ENCODE results near the gene GRIK3. TPM values are rescaled to one million over a fixed set of nuclear protein-coding genes. Genes with fewer than 3 reads are reported as not detected.

The GRIK3 gene
- total and polyA plus RNA-seq, 5 experiments from 2014 or later = not detected

- Mint-ChIP-seq H3K9me3 (peaks cover 0 to 18% (median 5%) of the 10 kb centered on the region in 9 donors), H3K27me3 (peaks cover 16 to 72% (median 36%) of the 10 kb centered on the region in 5 donors), H3K36me3 (peaks cover 0 to 6% (median 2%) of the 10 kb centered on the region in 3 donors), H3K4me3 (no peak overlapping the region), H3K27ac (no peak overlapping the region), H3K4me1 (peaks cover 0 to 1% (median 0%) of the 10 kb centered on the region in 4 donors)
- DNase-seq = no peak
- POLR2A ChIA-PET = no interaction called here
- no peak for ATAC-seq
These were observed 12.8 kb downstream of the GRIK3 start for GRCh38 chr1:37021502-37021901.

GRCh38 chr1:37020653-37021277 is 13.6 kb downstream of the GRIK3 start:
- Mint-ChIP-seq H3K4me3 (no peak overlapping the region), H3K9me3 (peaks cover 0 to 18% (median 5%) of the 10 kb centered on the region in 9 donors), H3K27me3 (peaks cover 16 to 68% (median 36%) of the 10 kb centered on the region in 5 donors), H3K4me1 (peaks cover 0 to 1% (median 0%) of the 10 kb centered on the region in 4 donors), H3K36me3 (peaks cover 0 to 6% (median 2%) of the 10 kb centered on the region in 3 donors), H3K27ac (peak overlapping the region in 1 of 10 donors; percentile 26)
- no peak for ATAC-seq
- POLR2A ChIA-PET = no interaction called here
- no peak for DNase-seq

- DNase-seq (no peak), ATAC-seq (no peak)
- Mint-ChIP-seq H3K4me3 (no peak overlapping the region), H3K27me3 (peaks cover 18 to 81% (median 41%) of the 10 kb centered on the region in 5 donors), H3K9me3 (peaks cover 0 to 18% (median 5%) of the 10 kb centered on the region in 9 donors), H3K27ac (no peak overlapping the region), H3K36me3 (peaks cover 0 to 6% (median 2%) of the 10 kb centered on the region in 3 donors), H3K4me1 (peaks cover 0 to 1% (median 0%) of the 10 kb centered on the region in 4 donors)
- POLR2A ChIA-PET = no interaction called here
These were observed 15.8 kb downstream of the GRIK3 start for GRCh38 chr1:37018510-37018909.

GRCh38 chr1:37017720-37018119 is 16.6 kb downstream of the GRIK3 start:
- Mint-ChIP-seq H3K27me3 (peaks cover 18 to 75% (median 39%) of the 10 kb centered on the region in 5 donors), H3K9me3 (peaks cover 0 to 18% (median 5%) of the 10 kb centered on the region in 9 donors), H3K36me3 (peaks cover 0 to 6% (median 2%) of the 10 kb centered on the region in 3 donors), H3K4me3 (no peak overlapping the region), H3K4me1 (peaks cover 0 to 1% (median 0%) of the 10 kb centered on the region in 4 donors), H3K27ac (no peak overlapping the region)
- no peak for ATAC-seq
- no peak for DNase-seq
- POLR2A ChIA-PET = no interaction called here

DNA sequence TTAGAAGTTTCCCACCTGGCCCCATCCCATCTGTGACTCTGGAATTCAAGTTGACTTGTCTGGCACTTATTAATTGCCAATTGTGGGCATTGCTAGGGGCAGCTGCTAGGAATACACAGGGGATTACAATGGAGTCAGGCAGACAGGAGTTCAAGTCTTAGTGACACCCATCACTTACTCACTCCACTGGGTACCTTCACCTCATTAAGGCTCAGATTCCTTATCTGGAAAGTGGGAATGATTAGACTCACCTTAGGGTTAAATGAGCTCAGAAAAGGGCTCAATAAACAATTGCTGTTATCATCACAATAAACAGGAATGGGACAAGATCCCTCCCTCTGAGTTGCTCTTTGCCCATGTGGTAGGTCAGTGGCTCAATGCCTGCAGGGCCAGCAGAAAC is 18.2 kb downstream of the GRIK3 start:
- peaks cover 0 to 6% (median 2%) of the 10 kb centered on the region in 3 donors for H3K36me3 Mint-ChIP-seq
- H3K4me3 Mint-ChIP-seq = no peak overlapping the region
- ATAC-seq (no peak), DNase-seq (no peak)
- H3K27me3 Mint-ChIP-seq = peaks cover 19 to 69% (median 38%) of the 10 kb centered on the region in 5 donors
- POLR2A ChIA-PET = no interaction called here
- no peak overlapping the region for H3K27ac Mint-ChIP-seq
- H3K4me1 Mint-ChIP-seq = peaks cover 0 to 1% (median 0%) of the 10 kb centered on the region in 4 donors
- H3K9me3 Mint-ChIP-seq = peaks cover 0 to 13% (median 5%) of the 10 kb centered on the region in 9 donors

- POLR2A ChIA-PET = no interaction called here
These were observed 18.6 kb downstream of the GRIK3 start for GRCh38 chr1:37015713-37016112.

DNA sequence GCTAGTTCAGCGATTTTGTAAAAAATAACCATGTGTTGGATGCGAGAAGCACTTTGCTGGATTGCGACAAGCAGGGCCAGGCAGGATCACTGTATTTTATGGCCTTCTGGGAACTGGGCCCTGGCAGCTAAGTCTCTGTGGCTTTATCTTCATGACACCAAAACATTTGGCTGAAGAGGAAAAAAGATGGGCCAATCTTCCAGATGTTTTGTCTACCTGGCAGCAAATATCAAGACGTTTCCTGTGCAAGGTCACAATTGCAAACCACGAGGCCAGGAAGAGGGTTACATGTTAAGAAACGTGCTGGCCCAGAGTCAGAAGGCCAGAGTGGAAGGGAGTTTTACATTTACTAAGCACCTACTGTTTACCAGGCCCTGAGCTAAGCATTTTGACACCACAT is 22.1 kb downstream of the GRIK3 start:
- DNase-seq (no peak), ATAC-seq (no peak)
- POLR2A ChIA-PET = no interaction called here
- H3K27me3 Mint-ChIP-seq = peaks cover 2 to 43% (median 21%) of the 10 kb centered on the region in 5 donors
- peaks cover 0 to 2% (median 0%) of the 10 kb centered on the region in 9 donors for H3K9me3 Mint-ChIP-seq
- H3K4me1 Mint-ChIP-seq = no peaks in the 10 kb centered on the region
- no peaks in the 10 kb centered on the region for H3K36me3 Mint-ChIP-seq
- H3K27ac Mint-ChIP-seq = no peak overlapping the region
- no peak overlapping the region for H3K4me3 Mint-ChIP-seq

More at GRCh38 chr1:37015713-37016112, 18.6 kb downstream of the GRIK3 start:
- H3K36me3 Mint-ChIP-seq = peaks cover 0 to 6% (median 2%) of the 10 kb centered on the region in 3 donors
- H3K4me3 Mint-ChIP-seq = no peak overlapping the region
- H3K9me3 Mint-ChIP-seq = peaks cover 0 to 9% (median 5%) of the 10 kb centered on the region in 9 donors
- peaks cover 15 to 65% (median 37%) of the 10 kb centered on the region in 5 donors for H3K27me3 Mint-ChIP-seq
- peaks cover 0 to 1% (median 0%) of the 10 kb centered on the region in 4 donors for H3K4me1 Mint-ChIP-seq
- DNase-seq = no peak
- ATAC-seq = no peak
- no peak overlapping the region for H3K27ac Mint-ChIP-seq

DNA sequence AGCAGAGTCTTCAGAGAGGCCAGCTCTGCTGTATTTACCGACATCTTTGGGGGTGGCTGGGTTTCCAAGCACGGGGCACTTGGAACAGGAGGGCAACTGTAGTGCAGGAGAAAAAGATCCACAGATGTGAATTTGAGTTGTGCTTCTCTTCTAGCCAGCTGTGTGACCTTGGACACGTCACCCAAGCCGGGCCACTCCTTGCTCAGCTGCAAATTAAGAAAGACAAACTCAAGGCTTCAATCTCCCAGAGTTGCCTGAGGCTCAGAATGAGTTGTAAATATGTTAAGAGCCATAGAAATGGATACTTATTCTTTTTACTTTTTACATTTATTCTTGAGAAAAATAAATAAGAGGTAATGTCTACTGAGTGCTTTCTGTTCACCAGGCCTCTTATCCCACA is 24.3 kb downstream of the GRIK3 start:
- POLR2A ChIA-PET = no interaction called here
- Mint-ChIP-seq H3K27ac (no peak overlapping the region), H3K9me3 (no peaks in the 10 kb centered on the region), H3K4me3 (no peak overlapping the region), H3K4me1 (no peaks in the 10 kb centered on the region), H3K36me3 (no peaks in the 10 kb centered on the region), H3K27me3 (peaks cover 2 to 31% (median 24%) of the 10 kb centered on the region in 5 donors)
- DNase-seq (no peak), ATAC-seq (no peak)

- DNase-seq (no peak), ATAC-seq (no peak)
- H3K27ac Mint-ChIP-seq = no peak overlapping the region
- POLR2A ChIA-PET = no interaction called here
- peaks cover 2 to 26% (median 19%) of the 10 kb centered on the region in 5 donors for H3K27me3 Mint-ChIP-seq
- H3K9me3 Mint-ChIP-seq = no peaks in the 10 kb centered on the region
- no peaks in the 10 kb centered on the region for H3K36me3 Mint-ChIP-seq
- H3K4me1 Mint-ChIP-seq = no peaks in the 10 kb centered on the region
- H3K4me3 Mint-ChIP-seq = no peak overlapping the region
These were observed 24.8 kb downstream of the GRIK3 start for GRCh38 chr1:37009521-37009920.

- H3K9me3 Mint-ChIP-seq = no peaks in the 10 kb centered on the region
- peaks cover 2 to 20% (median 13%) of the 10 kb centered on the region in 5 donors for H3K27me3 Mint-ChIP-seq
- H3K27ac Mint-ChIP-seq = no peak overlapping the region
- DNase-seq (no peak), ATAC-seq (no peak)
- POLR2A ChIA-PET = no interaction called here
- no peaks in the 10 kb centered on the region for H3K36me3 Mint-ChIP-seq
- H3K4me1 Mint-ChIP-seq = peaks cover 0 to 4% (median 0%) of the 10 kb centered on the region in 4 donors
- H3K4me3 Mint-ChIP-seq = no peak overlapping the region
These were observed 28.0 kb downstream of the GRIK3 start for GRCh38 chr1:37006132-37006868.

GRCh38 chr1:37002898-37003297 is 31.4 kb downstream of the GRIK3 start:
- DNase-seq (no peak), ATAC-seq (no peak)
- peaks cover 0 to 4% (median 0%) of the 10 kb centered on the region in 4 donors for H3K4me1 Mint-ChIP-seq
- peaks cover 0 to 19% (median 14%) of the 10 kb centered on the region in 5 donors for H3K27me3 Mint-ChIP-seq
- POLR2A ChIA-PET = no interaction called here
- H3K4me3 Mint-ChIP-seq = no peak overlapping the region
- H3K36me3 Mint-ChIP-seq = no peaks in the 10 kb centered on the region
- H3K9me3 Mint-ChIP-seq = no peaks in the 10 kb centered on the region
- H3K27ac Mint-ChIP-seq = no peak overlapping the region

DNA sequence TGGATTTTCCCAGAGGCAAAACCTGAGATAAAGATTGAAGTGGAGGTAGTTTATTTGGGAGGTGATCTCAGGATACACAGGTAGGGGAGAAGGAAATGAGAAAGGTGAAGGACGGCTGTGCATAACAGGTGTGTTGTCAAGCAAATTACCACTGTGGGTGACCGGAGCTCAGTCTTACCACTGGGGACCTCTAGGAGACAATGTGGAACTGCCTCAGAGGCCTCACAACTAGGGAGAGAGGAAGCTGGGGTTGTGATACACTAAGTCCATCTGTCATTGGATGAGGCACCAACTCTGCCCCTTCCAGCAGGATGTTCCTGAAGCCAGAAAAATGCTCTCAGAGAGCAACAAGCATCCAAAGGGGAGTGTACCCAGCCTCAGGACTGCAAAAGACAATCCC is 32.6 kb downstream of the GRIK3 start:
- H3K4me3 Mint-ChIP-seq = no peak overlapping the region
- no peaks in the 10 kb centered on the region for H3K36me3 Mint-ChIP-seq
- H3K9me3 Mint-ChIP-seq = no peaks in the 10 kb centered on the region
- peaks cover 0 to 4% (median 0%) of the 10 kb centered on the region in 4 donors for H3K4me1 Mint-ChIP-seq
- POLR2A ChIA-PET = no interaction called here
- H3K27me3 Mint-ChIP-seq = peaks cover under 1 to 15% (median 6%) of the 10 kb centered on the region in 5 donors
- ATAC-seq (no peak), DNase-seq (no peak)
- no peak overlapping the region for H3K27ac Mint-ChIP-seq

- Mint-ChIP-seq H3K27me3 (peaks cover 7 to 26% (median 10%) of the 10 kb centered on the region in 5 donors), H3K27ac (no peak overlapping the region), H3K9me3 (no peaks in the 10 kb centered on the region), H3K36me3 (no peaks in the 10 kb centered on the region), H3K4me1 (no peaks in the 10 kb centered on the region), H3K4me3 (no peak overlapping the region)
- POLR2A ChIA-PET = no interaction called here
- DNase-seq = no peak
- ATAC-seq = no peak
These were observed 38.2 kb downstream of the GRIK3 start for GRCh38 chr1:36996106-36996505.
